Right atrium auricular region (tissue), 2 donors: Measurements from ENCODE around the gene ITFG2. TPM values are rescaled to one million over a fixed set of nuclear protein-coding genes. Genes with fewer than 3 reads are reported as not detected.

Experiments
- DNase-seq: peaks from one replicate; pipeline ENCODE4 v3.0.0-alpha.2; 2019; ENCODE audit warnings: low spot score
- H3K27ac ChIP-seq, 2 donors: fragments of 200-600 bp; sonication (generic); 1 replicate in 1 of 2; 2 replicates in 1 of 2; pipeline ENCODE4 v1.5.1; 2016 to 2019
- H3K27me3 ChIP-seq, 2 donors: fragments of 200-600 bp; sonication (generic); one replicate each; pipeline versions ENCODE4 v1.5.1 to v1.6.0; 2017 to 2019
- H3K36me3 ChIP-seq: fragments of 200-600 bp; sonication (generic); one replicate; pipeline ENCODE4 v1.5.1; 2016
- H3K4me1 ChIP-seq, 2 donors: fragments of 200-600 bp; sonication (generic); one replicate each; pipeline versions ENCODE4 v1.5.1 to v1.6.0; 2017 to 2019
- H3K4me3 ChIP-seq, 2 donors: fragments of 200-600 bp; sonication (generic); 1 replicate in 1 of 2; 2 replicates in 1 of 2; pipeline ENCODE4 v1.5.1; 2017 to 2019; ENCODE audit warnings: mild to moderate bottlenecking in 1 of 2, moderate library complexity in 1 of 2
- H3K9me3 ChIP-seq, 2 donors: fragments of 200-600 bp; sonication (generic); one replicate each; pipeline ENCODE4 v1.5.1; 2019
- total RNA-seq, 2 donors: library from RNA; depleted of rRNA; stranded (reverse); fragments of >200 nt; gene quantifications; one replicate each; pipeline ENCODE4 v1.1.0, GENCODE V29; 2016
- TF ChIP-seq, protein P1 (sequence below), 2 donors: fragments of 200-600 bp; sonication (generic); IDR thresholded peaks; one replicate each; pipeline ENCODE4 v1.5.1; 2019; ENCODE audit warnings: antibody characterized with exemption in 2 of 2

Gene ITFG2
- 10 to 100 TPM; 12.7 to 13.7 TPM for total RNA-seq

DNA sequence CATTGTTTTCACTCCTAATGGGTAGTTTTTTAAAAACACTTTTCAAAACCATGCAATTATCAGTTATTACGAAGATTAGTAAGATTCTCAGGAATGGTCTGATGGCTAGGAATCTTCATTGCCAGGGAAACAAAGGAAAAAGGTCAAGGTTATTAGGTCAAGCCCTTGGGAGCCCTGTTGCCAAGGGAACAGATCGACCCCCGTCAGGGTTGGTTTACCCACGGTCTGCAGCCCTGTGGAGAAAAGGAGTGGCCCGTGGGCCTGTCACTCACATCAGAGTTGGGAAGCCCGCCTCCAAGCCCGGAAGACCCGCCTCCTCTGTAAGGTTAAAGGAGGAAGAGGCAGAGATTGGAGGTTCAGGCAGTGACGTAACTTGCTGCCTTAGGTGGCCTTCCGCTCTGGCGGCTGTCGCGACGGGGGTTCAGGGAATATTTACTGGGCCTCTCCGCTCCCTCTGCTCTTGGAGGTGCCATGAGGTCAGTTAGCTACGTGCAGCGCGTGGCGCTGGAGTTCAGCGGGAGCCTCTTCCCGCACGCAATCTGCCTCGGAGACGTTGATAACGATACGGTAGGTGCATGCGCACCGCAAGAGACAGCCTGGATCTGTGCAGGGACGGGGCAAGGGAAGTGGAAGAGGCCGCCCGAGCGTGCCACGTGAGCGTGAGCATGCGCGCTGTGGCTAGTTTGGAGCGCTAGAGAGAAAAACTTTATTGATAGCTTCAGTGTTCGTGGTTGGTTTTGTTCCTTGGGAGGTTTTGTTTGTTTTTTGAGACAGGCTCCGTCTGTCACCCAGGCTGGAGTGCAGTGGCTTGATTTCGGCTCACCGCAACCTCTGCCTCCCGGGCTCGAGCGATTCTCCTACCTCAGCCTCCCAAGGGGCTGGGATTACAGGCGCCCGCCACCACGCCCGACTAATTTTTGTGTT, at the start of gene ITFG2:
TSS of gene ITFG2 (plus strand) at position 379 of the 924 bp plus-strand sequence. CDS start at position 472, 93 bp downstream.
- Histone ChIP-seq H3K4me3 (peak within 1 kb of the TSS; percentile 76 to 79), H3K36me3 (peaks cover 1% of the 10 kb centered on the region), H3K27ac (peak within 1 kb of the TSS; percentile 93 to 94), H3K9me3 (no peaks in the 10 kb centered on the region), H3K4me1 (peaks cover 0 to 23% of the 10 kb centered on the region in 2 donors), H3K27me3 (no peaks in the 10 kb centered on the region)
- DNase-seq, result peak; percentile 98
- TF ChIP-seq, protein P1, sequence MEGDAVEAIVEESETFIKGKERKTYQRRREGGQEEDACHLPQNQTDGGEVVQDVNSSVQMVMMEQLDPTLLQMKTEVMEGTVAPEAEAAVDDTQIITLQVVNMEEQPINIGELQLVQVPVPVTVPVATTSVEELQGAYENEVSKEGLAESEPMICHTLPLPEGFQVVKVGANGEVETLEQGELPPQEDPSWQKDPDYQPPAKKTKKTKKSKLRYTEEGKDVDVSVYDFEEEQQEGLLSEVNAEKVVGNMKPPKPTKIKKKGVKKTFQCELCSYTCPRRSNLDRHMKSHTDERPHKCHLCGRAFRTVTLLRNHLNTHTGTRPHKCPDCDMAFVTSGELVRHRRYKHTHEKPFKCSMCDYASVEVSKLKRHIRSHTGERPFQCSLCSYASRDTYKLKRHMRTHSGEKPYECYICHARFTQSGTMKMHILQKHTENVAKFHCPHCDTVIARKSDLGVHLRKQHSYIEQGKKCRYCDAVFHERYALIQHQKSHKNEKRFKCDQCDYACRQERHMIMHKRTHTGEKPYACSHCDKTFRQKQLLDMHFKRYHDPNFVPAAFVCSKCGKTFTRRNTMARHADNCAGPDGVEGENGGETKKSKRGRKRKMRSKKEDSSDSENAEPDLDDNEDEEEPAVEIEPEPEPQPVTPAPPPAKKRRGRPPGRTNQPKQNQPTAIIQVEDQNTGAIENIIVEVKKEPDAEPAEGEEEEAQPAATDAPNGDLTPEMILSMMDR (IDR thresholded peaks at IDR 0.05), result peak in 1 of 2 donors; percentile 9

DNA sequence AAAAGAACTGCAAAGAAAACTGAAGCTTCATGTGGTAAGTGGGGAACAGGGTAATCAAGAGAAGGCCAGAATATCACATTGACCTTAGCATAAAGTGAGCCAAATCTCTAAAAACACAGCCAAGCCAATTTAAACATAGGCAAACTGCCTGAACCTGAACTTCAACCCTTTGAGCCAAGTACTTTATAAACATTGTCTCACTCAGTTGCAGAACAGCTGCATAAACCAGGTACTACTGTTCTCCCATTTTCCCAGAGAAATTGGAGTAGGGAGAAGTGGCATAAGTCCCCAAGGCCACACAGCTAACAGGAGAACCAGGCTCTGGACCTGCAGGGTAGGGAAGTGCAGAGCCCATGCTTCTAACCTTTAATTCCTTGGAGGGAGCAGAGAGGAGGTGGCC, 48.1 kb upstream of the ITFG2 start:
- DNase-seq, result no peak
- Histone ChIP-seq H3K4me1 (no peaks in the 10 kb centered on the region), H3K27me3 (no peaks in the 10 kb centered on the region), H3K36me3 (no peaks in the 10 kb centered on the region), H3K9me3 (no peaks in the 10 kb centered on the region), H3K4me3 (no peak overlapping the region), H3K27ac (no peak overlapping the region)
- TF ChIP-seq, protein P1 (IDR thresholded peaks at IDR 0.05), result no peak

DNA sequence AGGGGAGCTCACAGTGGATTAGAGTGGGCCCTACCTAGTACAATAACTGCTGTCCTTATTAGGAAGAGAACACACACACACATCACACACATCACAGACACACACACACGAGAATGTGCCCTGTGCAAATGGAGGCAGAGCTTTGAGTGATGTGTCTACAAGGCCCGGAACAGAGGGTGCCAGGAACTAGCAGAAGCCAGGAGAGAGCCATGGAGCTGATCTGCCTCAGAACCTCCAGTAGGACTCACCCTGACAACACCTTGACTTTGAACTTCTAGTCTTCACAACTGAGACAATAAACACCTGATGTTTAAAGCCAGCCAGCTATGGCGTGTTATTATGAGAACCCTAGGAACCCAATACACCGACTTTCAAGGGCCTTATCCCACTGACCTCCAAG, 47.4 kb upstream of the ITFG2 start:
- TF ChIP-seq, protein P1 (IDR thresholded peaks at IDR 0.05), result no peak

DNA sequence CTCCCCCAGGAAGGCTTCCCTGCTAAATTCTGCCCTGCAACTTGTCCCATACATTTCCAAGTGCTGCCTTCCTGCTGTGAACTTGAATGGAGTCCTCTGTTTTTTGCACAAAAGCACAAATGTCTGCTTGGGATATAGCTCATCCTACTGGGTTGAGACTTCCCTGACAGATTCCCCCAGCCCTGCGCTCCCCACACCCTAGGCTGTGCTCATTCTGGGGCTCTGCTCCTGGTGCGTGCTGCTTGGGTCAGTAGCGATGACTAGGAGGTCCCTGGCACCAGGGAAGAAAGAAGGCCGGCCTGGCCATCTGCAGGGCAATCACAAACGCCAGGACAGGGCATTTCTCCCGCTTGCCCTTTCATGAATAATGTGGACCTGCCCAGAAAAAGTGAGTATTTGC, 46.9 kb upstream of the ITFG2 start:
- H3K27ac ChIP-seq, result no peak overlapping the region
- no peak overlapping the region for H3K4me3 ChIP-seq
- no peak for DNase-seq
- TF ChIP-seq, protein P1 (IDR thresholded peaks at IDR 0.05), result no peak
- H3K4me1 ChIP-seq, result no peaks in the 10 kb centered on the region
- no peaks in the 10 kb centered on the region for H3K27me3 ChIP-seq
- no peaks in the 10 kb centered on the region for H3K36me3 ChIP-seq
- H3K9me3 ChIP-seq, result no peaks in the 10 kb centered on the region

More for the DNA sequence above, 47.4 kb upstream of the ITFG2 start:
- Histone ChIP-seq H3K4me1 (no peaks in the 10 kb centered on the region), H3K36me3 (no peaks in the 10 kb centered on the region), H3K27me3 (no peaks in the 10 kb centered on the region), H3K4me3 (no peak overlapping the region), H3K9me3 (no peaks in the 10 kb centered on the region), H3K27ac (no peak overlapping the region)
- no peak for DNase-seq

DNA sequence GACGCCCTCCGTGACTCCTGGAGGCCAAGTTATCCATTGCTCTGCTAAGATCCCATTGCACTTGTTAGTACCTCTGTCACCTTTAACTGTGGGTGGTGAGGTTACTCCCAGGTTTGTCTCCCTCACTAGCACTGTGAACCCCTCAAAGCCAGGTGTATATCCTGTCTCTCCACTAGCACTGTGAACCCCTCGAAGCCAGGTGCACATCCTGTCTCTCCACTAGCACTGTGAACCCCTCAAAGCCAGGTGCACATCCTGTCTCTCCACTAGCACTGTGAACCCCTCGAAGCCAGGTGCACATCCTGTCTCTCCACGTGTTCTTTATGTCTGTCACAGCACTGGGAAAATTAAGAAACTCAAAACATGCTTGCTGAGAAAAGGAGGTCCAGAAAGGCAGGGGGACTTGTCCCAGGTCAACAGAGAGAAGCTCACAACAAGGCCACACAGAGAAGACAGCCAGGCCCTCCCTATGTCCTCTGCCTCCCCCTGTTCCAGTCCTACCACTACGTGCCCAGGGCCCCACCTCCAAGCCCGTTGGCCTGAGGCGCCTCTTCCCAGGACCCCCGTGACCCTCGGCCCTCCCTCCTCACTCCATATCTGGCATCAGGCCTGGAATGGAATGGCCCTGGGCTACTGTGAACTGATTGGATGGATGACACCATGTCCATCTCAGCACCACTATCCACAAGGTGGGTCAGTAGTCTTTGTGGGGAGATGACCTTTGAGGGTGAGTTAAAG, 44.1 kb upstream of the ITFG2 start:
- TF ChIP-seq, protein P1 (IDR thresholded peaks at IDR 0.05), result no peak
- no peak for DNase-seq
- no peak overlapping the region for H3K27ac ChIP-seq
- no peaks in the 10 kb centered on the region for H3K36me3 ChIP-seq
- no peak overlapping the region for H3K4me3 ChIP-seq
- no peaks in the 10 kb centered on the region for H3K4me1 ChIP-seq
- H3K9me3 ChIP-seq, result no peaks in the 10 kb centered on the region
- no peaks in the 10 kb centered on the region for H3K27me3 ChIP-seq
